ENCODE data around the gene PTH.

PTH gene

GRCh38 chr11:13502492-13502891, 6.7 kb upstream of the PTH start:
- Histone ChIP-seq H3K9me3 (no peaks in the 10 kb centered on the region), H3K4me3 (ENCODE audit: low read depth, low read length) (no peak overlapping the region), H3K27me3 (no peaks in the 10 kb centered on the region), H3K4me1 (no peaks in the 10 kb centered on the region), H3K36me3 (no peaks in the 10 kb centered on the region)
- DNase-seq = no peak
- TF ChIP-seq CTCF (IDR thresholded peaks at IDR 0.05; ENCODE audit: low read depth, low read length) = no peak

DNA sequence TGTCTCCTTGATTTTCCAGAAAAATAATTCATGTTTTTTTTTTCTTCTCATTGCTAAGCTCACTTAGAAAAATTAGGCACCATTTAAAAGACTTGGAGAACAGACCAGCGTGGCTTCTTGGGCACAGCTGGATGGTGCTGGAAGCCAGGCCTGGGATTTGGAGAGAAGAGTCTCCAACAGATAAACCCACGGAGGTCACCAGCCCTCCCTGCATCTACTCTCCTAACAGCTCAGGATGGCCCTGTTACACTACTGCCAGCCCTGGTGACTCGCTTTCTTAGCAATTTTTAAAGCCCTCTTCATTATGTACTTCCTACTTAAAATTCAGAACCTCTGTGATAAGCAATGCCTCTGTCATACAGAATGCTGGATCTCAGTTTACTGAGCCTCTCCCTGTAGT, 1.7 kb downstream of the PTH start:
- no peaks in the 10 kb centered on the region for H3K36me3 ChIP-seq
- H3K27me3 ChIP-seq = no peaks in the 10 kb centered on the region
- H3K9me3 ChIP-seq = no peaks in the 10 kb centered on the region
- no peaks in the 10 kb centered on the region for H3K4me1 ChIP-seq
- no peak overlapping the region for H3K4me3 ChIP-seq (ENCODE audit: low read depth, low read length)
- TF ChIP-seq CTCF (IDR thresholded peaks at IDR 0.05; ENCODE audit: low read depth, low read length) = no peak
- DNase-seq = no peak

GRCh38 chr11:13487661-13488030, 8.2 kb downstream of the PTH start:
- Histone ChIP-seq H3K4me1 (no peaks in the 10 kb centered on the region), H3K9me3 (no peaks in the 10 kb centered on the region), H3K4me3 (ENCODE audit: low read depth, low read length) (no peak overlapping the region), H3K36me3 (no peaks in the 10 kb centered on the region), H3K27me3 (no peaks in the 10 kb centered on the region)
- TF ChIP-seq CTCF (IDR thresholded peaks at IDR 0.05; ENCODE audit: low read depth, low read length) = no peak
- DNase-seq = no peak

GRCh38 chr11:13486926-13487660, 8.7 kb downstream of the PTH start:
- Histone ChIP-seq H3K4me1 (no peaks in the 10 kb centered on the region), H3K27me3 (no peaks in the 10 kb centered on the region), H3K4me3 (ENCODE audit: low read depth, low read length) (no peak overlapping the region), H3K9me3 (no peaks in the 10 kb centered on the region), H3K36me3 (no peaks in the 10 kb centered on the region)
- peak; percentile 53 for TF ChIP-seq CTCF (IDR thresholded peaks at IDR 0.05; ENCODE audit: low read depth, low read length)
- DNase-seq = peak; percentile 64

GRCh38 chr11:13480198-13480597, 15.6 kb downstream of the PTH start:
- Histone ChIP-seq H3K9me3 (no peaks in the 10 kb centered on the region), H3K27me3 (no peaks in the 10 kb centered on the region), H3K4me1 (no peaks in the 10 kb centered on the region), H3K36me3 (no peaks in the 10 kb centered on the region), H3K4me3 (ENCODE audit: low read depth, low read length) (no peak overlapping the region)
- TF ChIP-seq CTCF (IDR thresholded peaks at IDR 0.05; ENCODE audit: low read depth, low read length) = no peak
- no peak for DNase-seq

DNA sequence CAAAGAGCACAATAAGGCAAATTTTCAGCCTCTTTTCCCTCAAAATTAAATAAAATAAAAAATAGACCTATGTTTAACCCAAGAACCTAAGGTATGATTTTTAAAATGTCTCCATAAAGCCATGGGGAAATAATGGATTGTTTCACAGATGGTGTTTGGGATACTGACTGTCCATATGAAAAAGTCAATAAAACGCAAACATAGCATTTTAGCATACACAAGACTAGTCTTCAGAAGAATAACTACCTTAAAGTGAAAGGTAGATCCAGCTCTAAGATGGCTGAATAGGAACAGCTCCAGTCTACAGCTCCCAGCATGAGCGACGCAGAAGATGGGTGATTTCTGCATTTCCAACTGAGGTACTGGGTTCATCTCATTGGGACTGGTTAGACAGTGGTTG, 16.1 kb downstream of the PTH start:
- DNase-seq = no peak

More for the DNA sequence above, 16.1 kb downstream of the PTH start:
- no peaks in the 10 kb centered on the region for H3K36me3 ChIP-seq
- no peak overlapping the region for H3K4me3 ChIP-seq (ENCODE audit: low read depth, low read length)
- no peaks in the 10 kb centered on the region for H3K9me3 ChIP-seq
- H3K4me1 ChIP-seq = no peaks in the 10 kb centered on the region
- TF ChIP-seq CTCF (IDR thresholded peaks at IDR 0.05; ENCODE audit: low read depth, low read length) = no peak
- no peaks in the 10 kb centered on the region for H3K27me3 ChIP-seq
